Pulmonary artery endothelial cell (primary cell): ENCODE data around the gene KCP. TPM values are rescaled to one million over a fixed set of nuclear protein-coding genes. Genes with fewer than 3 reads are reported as not detected.
"Not testable (repeated sequence)": the region's sequence is repeated elsewhere in the genome, so short reads cannot be mapped to it uniquely, and the experiment has no call there.

ENCODE experiments used
- DNase-seq: peaks from one replicate; pipeline ENCODE4 v3.0.0-alpha.2; 2011; ENCODE audit warnings: low read depth, low spot score
- total RNA-seq: library from RNA; depleted of rRNA; stranded (reverse); fragments of >200 nt; gene quantifications from 2 replicates; pipeline ENCODE4 v1.2.3, GENCODE V29; 2014

Gene KCP
- total RNA-seq, 1 donor from 2014 or later = not detected

DNA sequence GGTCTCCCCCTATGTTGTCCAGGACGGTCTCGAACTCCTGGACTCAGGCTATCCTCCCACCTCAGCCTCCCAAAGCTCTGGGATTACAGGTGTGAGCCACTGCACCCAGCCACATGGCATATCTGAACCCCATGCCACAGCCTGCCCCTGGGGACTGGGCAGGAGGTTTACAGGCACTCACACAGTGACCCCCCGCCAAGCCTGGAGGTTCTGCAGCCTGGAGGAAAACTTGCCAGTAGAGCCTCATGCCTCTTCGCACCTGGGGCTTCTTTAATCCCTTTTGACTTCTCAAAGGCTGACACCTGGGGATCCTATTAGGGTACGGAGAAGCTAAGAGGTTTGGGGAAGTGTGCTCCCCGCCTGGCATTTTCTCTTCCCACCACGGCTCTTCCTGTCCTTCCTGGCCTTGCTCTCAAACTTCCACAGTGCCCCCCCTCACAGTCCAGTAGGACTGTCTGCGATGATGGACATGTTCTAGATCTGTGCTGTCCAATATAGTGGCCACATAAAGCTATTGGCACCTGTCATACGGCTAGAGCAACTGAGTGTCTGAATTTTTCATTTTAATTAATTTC lies 11.4 kb upstream of the KCP start:
- no peak for DNase-seq

- DNase-seq = no peak
Observed at GRCh38 chr7:128920913-128921582, 10.5 kb upstream of the KCP start.

DNA sequence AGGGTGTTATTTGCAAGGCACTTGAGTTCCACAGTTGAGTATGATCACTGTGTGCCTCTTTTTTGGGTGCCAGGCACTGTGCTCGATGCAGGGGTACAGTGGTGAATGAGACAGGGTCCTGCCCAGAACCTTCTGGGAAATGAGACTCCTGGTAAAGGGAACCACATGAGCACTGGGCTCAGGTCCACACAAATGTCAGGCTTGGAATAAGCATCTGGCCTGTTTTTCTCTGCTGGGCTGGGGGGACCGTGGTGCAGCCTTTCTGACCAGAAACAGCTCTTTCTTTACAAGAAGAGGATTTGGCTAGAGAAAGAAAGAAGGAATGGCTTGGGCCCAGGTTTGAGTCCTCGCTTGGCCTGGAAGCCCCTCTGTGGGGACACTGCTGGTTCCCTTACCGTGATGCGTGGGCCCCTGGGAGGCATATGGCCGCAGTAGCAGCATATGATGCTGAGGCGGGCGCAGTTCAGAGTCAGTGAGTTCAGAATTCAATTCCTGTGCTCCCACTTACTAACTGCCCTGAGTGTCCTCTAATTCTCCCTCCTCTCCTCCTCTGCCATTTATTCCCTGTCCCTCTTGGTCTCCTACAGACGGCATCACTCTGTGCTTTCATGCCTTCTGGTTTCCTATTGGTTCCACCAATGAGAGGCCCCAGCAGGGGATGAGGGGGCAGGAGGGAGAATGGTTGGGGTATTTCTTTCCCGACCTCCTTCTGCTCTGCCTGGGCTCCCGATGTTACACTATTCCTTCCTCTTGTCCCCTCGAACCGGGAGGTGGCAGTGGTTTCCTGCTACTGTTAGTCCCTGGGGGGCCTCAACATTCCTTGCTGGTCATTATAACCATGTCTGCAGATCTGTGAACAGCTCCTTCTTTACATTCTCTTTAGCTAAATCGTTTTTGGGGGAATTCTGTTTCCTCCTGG lies 9.6 kb upstream of the KCP start:
- DNase-seq = no peak

DNA sequence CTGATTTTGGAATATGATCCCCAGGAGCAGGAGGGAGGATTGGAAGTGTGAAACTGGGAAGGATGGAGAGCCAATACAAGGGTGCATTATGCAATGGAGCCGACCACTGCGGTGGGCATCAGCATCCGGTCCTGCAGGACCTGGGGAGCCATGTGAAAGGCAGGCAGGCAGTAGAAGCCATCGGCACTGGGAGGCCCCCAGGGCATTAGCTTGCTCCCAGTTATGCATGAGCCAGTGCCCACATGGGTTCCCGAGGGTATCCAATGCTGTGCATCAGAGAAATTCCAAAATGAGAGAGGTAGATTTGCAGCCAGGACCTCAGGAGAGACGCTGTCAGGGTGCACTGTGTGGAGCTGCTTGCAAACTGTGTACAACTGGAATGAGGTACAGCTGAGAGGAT lies 8.7 kb upstream of the KCP start:
- DNase-seq = no peak

DNA sequence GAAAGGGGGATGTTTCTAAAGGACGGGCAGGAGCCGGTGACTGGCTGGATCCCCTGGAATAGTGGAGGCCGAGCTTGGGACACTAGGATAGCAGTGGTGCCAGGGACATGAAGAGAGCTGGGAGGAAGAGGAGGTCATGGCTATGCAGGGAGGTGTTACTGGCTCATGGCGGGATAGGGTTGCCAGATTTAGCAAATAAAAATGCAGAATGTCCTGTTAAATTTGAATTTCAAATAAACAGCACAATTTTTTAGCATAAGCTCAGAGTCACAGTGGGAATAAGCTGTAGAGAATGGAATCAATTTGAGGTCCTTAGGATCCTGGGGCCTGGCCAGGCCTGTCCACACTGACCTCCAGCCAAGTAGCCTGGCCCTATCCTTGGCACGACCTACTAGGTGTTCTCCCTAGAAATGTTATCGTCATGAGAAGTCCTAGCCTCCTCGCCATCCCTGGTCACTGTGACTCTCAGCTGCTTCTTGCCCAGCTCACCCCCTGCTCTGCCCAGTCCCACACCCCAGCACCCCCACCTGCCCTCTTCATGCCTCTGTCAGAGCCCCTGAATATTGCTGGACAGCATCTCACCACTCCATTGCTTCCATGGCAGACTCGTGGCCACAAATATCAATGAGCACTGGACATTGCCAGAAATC lies 7.6 kb upstream of the KCP start:
- no peak for DNase-seq

GRCh38 chr7:128917122-128917521 lies 6.6 kb upstream of the KCP start:
- DNase-seq = no peak

DNA sequence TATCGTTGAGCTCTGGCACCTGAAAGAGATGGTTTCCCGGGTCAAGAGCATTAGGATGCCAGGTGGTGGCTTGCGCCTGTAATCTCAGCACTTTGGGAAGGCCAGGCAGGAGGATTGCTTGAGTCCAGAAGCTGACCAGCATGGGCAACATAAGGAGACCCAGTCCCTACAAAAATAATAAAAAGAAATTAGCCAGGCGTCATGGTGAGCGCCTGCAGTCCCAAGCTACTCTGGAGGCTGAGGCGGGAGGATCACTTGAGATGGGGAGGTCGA lies 6.1 kb upstream of the KCP start:
- no peak for DNase-seq

- DNase-seq = no peak
Observed at GRCh38 chr7:128915841-128916642, 5.5 kb upstream of the KCP start.

GRCh38 chr7:128915271-128915819 lies 4.8 kb upstream of the KCP start:
- DNase-seq = no peak

DNA sequence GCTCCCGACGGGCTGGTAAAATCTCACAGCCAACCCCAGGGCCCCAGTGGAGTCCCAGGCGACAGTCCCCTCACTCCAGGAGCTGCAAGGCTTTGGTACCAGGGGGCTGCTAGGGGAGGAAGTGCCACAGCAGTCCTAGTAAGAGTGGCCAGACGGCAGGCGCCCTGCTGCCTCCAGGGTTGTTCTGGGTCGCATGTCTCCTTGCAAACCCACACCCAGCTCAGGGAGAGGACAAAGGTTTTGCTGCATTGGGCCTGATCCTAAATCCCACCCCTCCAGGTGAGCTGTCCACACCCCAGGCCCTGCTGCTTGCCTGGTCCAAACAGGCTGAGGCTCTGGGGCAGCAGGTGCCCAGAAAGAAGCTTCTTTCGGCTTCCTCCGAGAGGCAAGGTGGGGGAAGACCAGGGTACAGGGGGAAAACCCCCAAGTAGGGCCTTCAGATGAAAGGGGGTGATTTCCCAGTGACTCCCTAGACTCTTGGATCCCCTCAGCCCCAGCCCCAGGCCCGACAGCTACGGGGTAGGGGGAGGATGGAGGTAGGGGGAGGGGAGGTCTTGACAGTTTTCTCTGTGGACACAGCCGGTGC lies 4.2 kb upstream of the KCP start:
- no peak for DNase-seq

DNA sequence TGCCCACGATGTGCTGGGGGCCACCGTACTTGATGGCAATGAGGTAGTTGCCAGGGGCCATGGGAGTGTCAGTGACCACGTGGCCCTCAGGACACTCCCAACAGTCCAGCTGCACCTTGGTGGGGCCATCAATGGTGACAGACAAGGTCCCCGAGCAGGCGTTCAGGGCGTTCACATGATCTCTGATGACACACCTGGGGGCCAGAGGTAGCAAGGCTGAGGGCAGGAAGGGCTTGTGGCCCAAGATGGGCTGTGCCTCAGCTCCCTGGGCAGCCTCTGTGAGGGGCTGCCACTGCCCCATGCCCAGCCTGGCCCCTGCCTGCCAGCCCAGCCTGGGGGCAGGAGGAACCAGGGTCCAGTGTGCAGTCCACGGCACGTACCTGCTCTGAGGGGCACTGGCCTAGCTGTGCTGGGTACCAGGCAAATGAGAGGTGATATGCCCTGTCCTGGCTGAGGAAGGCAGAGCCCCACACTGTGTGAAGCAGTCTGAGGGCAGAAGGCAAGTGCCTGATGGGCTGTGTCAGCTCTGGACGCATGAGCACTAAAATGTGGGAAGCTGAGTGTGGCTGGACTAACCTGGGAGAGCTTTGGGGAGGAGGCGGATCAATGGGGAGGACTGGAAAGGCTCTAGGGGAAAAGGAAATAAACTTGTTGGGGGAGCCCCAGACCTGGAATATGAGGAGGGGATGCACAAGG lies 3.5 kb upstream of the KCP start:
- DNase-seq = no peak

DNA sequence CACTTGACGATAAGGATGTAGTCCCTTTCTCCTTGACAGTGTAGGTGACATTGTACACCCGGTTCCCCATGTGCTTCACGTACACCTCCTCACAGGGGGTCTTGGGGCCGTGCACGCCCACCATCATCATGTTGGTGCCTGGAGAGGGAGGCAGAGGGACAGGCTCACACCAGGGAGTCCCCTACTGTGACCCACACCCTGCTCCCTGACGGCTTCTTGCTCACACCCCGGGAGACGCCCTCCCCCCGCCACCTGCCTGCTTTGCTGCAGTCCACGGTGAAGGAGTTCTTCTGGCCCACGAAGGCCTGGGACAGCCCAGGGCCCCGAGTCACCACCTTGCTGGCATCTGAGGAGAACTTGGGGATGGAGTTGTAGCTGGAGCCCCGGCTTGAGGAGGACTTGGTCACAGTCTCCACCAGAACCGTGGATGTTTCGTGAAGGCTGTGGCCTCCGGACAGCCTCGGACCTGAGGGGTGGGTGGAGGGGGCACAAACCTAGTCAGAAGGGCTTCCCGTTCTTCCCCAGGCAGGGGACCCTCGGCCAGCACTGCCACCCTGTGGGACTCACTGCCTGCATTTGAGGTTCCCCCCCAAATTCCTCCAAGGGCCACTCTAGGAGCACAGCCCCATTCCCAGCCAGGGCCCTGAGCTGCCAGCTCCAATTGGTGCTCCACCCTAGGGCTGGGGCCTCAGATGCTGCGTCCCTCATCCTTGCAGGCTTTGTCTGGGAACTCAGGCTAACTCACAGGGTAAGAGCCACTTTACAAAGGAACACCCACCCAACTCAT lies 2.4 kb upstream of the KCP start:
- DNase-seq = not testable (repeated sequence)

GRCh38 chr7:128912281-128912680 lies 1.8 kb upstream of the KCP start:
- DNase-seq = no peak

DNA sequence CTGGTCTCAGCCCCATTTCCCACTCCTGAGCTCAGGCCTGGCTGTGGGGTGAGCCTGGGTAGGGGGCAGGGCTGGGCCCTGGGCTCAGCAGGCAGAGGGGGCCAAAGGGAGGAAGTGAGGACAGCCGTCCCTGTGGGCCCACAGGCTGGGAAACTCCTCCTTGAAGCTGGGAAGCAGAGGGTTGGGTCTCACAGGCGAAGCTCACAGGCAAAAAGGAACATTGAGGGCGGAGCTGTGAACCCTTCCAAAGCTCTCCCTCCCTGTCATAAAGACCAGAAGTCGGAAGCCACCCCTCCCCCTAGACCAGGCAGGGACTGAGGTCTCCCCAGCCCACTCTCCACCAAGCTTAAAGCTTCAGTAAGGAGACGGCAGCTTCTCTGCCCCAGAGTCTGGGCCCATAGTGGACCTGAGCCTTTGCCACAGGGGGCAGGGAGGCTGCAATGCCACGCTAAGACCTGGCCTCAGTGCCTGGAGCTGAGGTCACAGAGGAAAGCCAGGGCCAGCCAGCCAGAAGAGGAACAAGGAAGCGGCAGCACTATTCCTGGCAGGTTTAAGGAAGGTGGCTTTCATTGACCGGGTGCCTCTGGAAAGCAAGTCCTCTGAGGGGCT lies 1.0 kb upstream of the KCP start:
- DNase-seq = no peak

GRCh38 chr7:128909625-128910568 lies 612 bp downstream of the KCP start:
- no peak for DNase-seq

- DNase-seq = no peak
Observed at GRCh38 chr7:128908750-128909624, 1.5 kb downstream of the KCP start.
